Cardiac atrium fibroblast (primary cell): ENCODE measurements around the gene FOXI3. TPM values are rescaled to one million over a fixed set of nuclear protein-coding genes. Genes with fewer than 3 reads are reported as not detected.

Source experiments
- total RNA-seq: library from RNA; depleted of rRNA; stranded (reverse); fragments of >200 nt; gene quantifications from 2 replicates; pipeline ENCODE4 v1.2.3, GENCODE V29; 2015

Gene FOXI3
- not detected in 2 replicates for total RNA-seq

DNA sequence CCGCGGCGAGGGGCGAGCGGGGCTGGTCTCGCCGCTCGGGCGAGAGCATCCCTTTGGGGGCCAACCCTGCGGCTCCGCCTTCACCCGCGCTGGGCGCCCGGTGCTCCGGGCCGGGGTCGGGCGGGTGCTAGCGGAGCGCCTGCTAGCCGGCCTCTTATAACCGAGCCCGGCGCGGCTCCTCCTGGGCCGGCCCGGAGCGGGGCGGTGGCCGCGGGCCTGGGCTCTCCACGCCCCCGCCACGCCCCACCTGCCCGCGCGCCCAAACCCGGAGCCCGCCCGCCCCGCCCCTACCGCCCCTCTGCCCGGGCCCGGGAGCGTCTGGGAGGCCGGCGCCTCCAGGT, at the start of gene FOXI3:
TSS of gene FOXI3 (minus strand) at position 129 of the 341 bp plus-strand sequence. CDS start 158 bp downstream, outside the sequence.

Other genes with a start within 250 kb of the FOXI3 start
- gene EIF2AK3, start 174.8 kb upstream of the FOXI3 start, total RNA-seq: 21.7 and 23.2 TPM in 2 replicates
- 3.8 and 3.9 TPM in 2 replicates for gene RPIA, start 239.0 kb upstream of the FOXI3 start, total RNA-seq